Ishikawa (cell line): ENCODE data around the gene PACRGL.

Experiments used
- CREB1 ChIP-seq: IDR thresholded peaks from 2 replicates; pipeline ENCODE4 v1.6.1; 2012; ENCODE audit warnings: low read depth
- EGR1 ChIP-seq: IDR thresholded peaks from 2 replicates; pipeline ENCODE4 v1.6.1; 2012
- EP300 ChIP-seq: IDR thresholded peaks from 2 replicates; pipeline ENCODE4 v1.6.1; 2012; ENCODE audit warnings: borderline replicate concordance
- RAD21 ChIP-seq: IDR thresholded peaks from 2 replicates; pipeline ENCODE4 v1.6.1; 2012; ENCODE audit warnings: low read depth
- YY1 ChIP-seq: IDR thresholded peaks from 2 replicates; pipeline ENCODE4 v1.6.1; 2012; ENCODE audit warnings: low read depth
- ZBTB7A ChIP-seq: IDR thresholded peaks from 2 replicates; pipeline ENCODE4 v1.6.1; 2012; ENCODE audit warnings: low read depth
- TF ChIP-seq, protein P1 (sequence below): IDR thresholded peaks from 2 replicates; pipeline ENCODE4 v1.6.1; 2012; ENCODE audit warnings: low read depth, mild to moderate bottlenecking
- TF ChIP-seq, protein P2 (sequence below): IDR thresholded peaks from 2 replicates; pipeline ENCODE4 v1.6.1; 2012
- TF ChIP-seq, protein P3 (sequence below): IDR thresholded peaks from 2 replicates; pipeline ENCODE4 v1.6.1; 2012

- TF ChIP-seq RAD21 (no peak), EP300 (no peak), YY1 (no peak), CREB1 (no peak), ZBTB7A (no peak), EGR1 (no peak)
- TF ChIP-seq, protein P1, sequence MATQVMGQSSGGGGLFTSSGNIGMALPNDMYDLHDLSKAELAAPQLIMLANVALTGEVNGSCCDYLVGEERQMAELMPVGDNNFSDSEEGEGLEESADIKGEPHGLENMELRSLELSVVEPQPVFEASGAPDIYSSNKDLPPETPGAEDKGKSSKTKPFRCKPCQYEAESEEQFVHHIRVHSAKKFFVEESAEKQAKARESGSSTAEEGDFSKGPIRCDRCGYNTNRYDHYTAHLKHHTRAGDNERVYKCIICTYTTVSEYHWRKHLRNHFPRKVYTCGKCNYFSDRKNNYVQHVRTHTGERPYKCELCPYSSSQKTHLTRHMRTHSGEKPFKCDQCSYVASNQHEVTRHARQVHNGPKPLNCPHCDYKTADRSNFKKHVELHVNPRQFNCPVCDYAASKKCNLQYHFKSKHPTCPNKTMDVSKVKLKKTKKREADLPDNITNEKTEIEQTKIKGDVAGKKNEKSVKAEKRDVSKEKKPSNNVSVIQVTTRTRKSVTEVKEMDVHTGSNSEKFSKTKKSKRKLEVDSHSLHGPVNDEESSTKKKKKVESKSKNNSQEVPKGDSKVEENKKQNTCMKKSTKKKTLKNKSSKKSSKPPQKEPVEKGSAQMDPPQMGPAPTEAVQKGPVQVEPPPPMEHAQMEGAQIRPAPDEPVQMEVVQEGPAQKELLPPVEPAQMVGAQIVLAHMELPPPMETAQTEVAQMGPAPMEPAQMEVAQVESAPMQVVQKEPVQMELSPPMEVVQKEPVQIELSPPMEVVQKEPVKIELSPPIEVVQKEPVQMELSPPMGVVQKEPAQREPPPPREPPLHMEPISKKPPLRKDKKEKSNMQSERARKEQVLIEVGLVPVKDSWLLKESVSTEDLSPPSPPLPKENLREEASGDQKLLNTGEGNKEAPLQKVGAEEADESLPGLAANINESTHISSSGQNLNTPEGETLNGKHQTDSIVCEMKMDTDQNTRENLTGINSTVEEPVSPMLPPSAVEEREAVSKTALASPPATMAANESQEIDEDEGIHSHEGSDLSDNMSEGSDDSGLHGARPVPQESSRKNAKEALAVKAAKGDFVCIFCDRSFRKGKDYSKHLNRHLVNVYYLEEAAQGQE, result no peak
- TF ChIP-seq, protein P2, sequence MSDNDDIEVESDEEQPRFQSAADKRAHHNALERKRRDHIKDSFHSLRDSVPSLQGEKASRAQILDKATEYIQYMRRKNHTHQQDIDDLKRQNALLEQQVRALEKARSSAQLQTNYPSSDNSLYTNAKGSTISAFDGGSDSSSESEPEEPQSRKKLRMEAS, result no peak
- TF ChIP-seq, protein P3, sequence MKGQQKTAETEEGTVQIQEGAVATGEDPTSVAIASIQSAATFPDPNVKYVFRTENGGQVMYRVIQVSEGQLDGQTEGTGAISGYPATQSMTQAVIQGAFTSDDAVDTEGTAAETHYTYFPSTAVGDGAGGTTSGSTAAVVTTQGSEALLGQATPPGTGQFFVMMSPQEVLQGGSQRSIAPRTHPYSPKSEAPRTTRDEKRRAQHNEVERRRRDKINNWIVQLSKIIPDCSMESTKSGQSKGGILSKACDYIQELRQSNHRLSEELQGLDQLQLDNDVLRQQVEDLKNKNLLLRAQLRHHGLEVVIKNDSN, result no peak
Observed at GRCh38 chr4:20658456-20658855, 41.8 kb upstream of the PACRGL start.
